Esophagus muscularis mucosa (tissue), 4 donors: Measurements from ENCODE around the gene GRB2. TPM values are rescaled to one million over a fixed set of nuclear protein-coding genes. Genes with fewer than 3 reads are reported as not detected.
"Not testable (repeated sequence)": the region's sequence is repeated elsewhere in the genome, so short reads cannot be mapped to it uniquely, and the experiment has no call there.

Experiments
- DNase-seq: peaks from one replicate; pipeline ENCODE4 v3.0.0-alpha.2; 2017; ENCODE audit errors: extremely low spot score
- H3K27ac ChIP-seq, 4 donors: fragments of 200-600 bp; sonication (generic); replicated peaks in 1 of 4; 1 replicate in 3 of 4; 2 replicates in 1 of 4; pipeline ENCODE4 v1.5.1; 2016 to 2019; ENCODE audit warnings: mild to moderate bottlenecking in 1 of 4
- H3K27me3 ChIP-seq, 4 donors: fragments of 200-600 bp; sonication (generic); one replicate each; pipeline versions ENCODE4 v1.5.1 to v1.6.0; 2016 to 2019
- H3K36me3 ChIP-seq, 4 donors: fragments of 200-600 bp; sonication (generic); one replicate each; pipeline ENCODE4 v1.5.1; 2016 to 2019
- H3K4me1 ChIP-seq, 4 donors: fragments of 200-600 bp; sonication (generic); one replicate each; pipeline ENCODE4 v1.5.1; 2016 to 2019
- H3K4me3 ChIP-seq, 4 donors: fragments of 200-600 bp; sonication (generic); 1 replicate in 2 of 4; 2 replicates in 2 of 4; pipeline ENCODE4 v1.5.1; 2016 to 2019; ENCODE audit warnings: mild to moderate bottlenecking in 4 of 4, moderate library complexity in 1 of 4
- H3K9me3 ChIP-seq, 4 donors: fragments of 200-600 bp; sonication (generic); 1 replicate in 3 of 4; 2 replicates in 1 of 4; pipeline ENCODE4 v1.5.1; 2016 to 2019
- EP300 ChIP-seq: sonication (generic); formaldehyde crosslinking; IDR thresholded peaks from one replicate; pipeline ENCODE4 v1.6.1; 2017; ENCODE audit warnings: antibody characterized with exemption
- POLR2A ChIP-seq: fragments of 450-650 bp; IDR thresholded peaks from one replicate; pipeline ENCODE4 v1.6.1; 2017; ENCODE audit warnings: antibody characterized with exemption, moderate library complexity, mild to moderate bottlenecking, low read depth
- POLR2AphosphoS5 ChIP-seq, 2 donors: sonication (generic); formaldehyde crosslinking; IDR thresholded peaks; one replicate each; pipeline ENCODE4 v1.6.1; 2017; ENCODE audit warnings: antibody characterized with exemption in 2 of 2
- WGBS: methylation state at CpG from one replicate; pipeline ENCODE4 v1.1.5; 2018; 5-methylcytosine and 5-hydroxymethylcytosine counted together
- intact Hi-C: fragments of 100-400 bp; cut with DNase I; formaldehyde crosslinking; loops from one replicate; pipeline ENCODE4 v1.15.1; 2023
- total RNA-seq, 4 donors: library from RNA; depleted of rRNA; stranded (reverse); fragments of >200 nt; gene quantifications; one replicate each; pipeline versions ENCODE4 v1.1.0 to v1.2.1, GENCODE V29; 2016
- TF ChIP-seq, protein P1 (sequence below), 3 experiments: fragments of 200-600 bp in 2 of 3; fragments of 450-650 bp in 1 of 3; sonication (generic) in 2 of 3; IDR thresholded peaks; one replicate each; pipeline ENCODE4 v1.5.1; 2017 to 2019; ENCODE audit warnings: antibody characterized with exemption in 3 of 3, mild to moderate bottlenecking in 2 of 3, moderate library complexity in 1 of 3

Gene GRB2
- total RNA-seq, 4 donors from 2014 or later: 84.3 to 140 (median 113) TPM

DNA sequence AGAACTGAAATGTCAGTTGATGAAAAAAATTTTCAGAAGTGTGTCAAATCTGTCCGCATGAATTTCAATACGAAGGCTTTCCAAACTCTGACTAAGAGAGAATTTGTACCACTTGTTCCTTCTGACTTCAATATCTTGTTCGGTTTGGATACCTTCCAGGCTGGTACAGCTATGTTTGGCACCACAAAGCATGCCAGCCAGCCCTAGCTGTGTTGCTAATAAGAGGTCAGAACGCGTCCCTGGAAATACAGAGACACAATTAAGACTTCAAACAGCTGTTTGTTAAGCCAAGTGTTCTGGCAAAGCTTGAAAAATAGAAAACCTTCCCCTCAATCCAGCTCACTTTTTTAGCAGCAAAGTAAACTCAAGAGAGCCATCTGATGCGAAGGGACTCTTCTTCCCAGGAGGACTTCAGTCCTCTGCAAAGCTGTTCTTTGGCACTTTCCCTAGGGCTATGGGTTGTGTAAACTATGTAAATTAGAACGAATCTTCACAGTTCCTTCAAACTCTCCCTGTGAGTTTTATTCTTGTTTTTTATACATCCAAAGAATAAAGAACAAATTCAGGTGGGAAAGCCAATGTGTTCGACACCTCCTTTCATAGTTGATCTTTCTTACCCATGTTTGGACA lies 35.1 kb downstream of the GRB2 start:
- Histone ChIP-seq H3K27me3 (no peaks in the 10 kb centered on the region), H3K27ac (peak overlapping the region; percentile 30 to 70 (median 55)), H3K4me1 (peaks cover 47 to 90% (median 66%) of the 10 kb centered on the region in 4 donors), H3K4me3 (no peak overlapping the region), H3K9me3 (no peaks in the 10 kb centered on the region), H3K36me3 (peaks cover 0 to 8% (median 3%) of the 10 kb centered on the region in 4 donors)
- intact Hi-C loops: no loop called here
- no peak for DNase-seq
- no peak for TF ChIP-seq EP300
- TF ChIP-seq POLR2AphosphoS5 (IDR thresholded peaks at IDR 0.05): peak in 1 of 2 donors; percentile 8
- 41% methylated on average over 8 of the region's 8 CpGs for WGBS

DNA sequence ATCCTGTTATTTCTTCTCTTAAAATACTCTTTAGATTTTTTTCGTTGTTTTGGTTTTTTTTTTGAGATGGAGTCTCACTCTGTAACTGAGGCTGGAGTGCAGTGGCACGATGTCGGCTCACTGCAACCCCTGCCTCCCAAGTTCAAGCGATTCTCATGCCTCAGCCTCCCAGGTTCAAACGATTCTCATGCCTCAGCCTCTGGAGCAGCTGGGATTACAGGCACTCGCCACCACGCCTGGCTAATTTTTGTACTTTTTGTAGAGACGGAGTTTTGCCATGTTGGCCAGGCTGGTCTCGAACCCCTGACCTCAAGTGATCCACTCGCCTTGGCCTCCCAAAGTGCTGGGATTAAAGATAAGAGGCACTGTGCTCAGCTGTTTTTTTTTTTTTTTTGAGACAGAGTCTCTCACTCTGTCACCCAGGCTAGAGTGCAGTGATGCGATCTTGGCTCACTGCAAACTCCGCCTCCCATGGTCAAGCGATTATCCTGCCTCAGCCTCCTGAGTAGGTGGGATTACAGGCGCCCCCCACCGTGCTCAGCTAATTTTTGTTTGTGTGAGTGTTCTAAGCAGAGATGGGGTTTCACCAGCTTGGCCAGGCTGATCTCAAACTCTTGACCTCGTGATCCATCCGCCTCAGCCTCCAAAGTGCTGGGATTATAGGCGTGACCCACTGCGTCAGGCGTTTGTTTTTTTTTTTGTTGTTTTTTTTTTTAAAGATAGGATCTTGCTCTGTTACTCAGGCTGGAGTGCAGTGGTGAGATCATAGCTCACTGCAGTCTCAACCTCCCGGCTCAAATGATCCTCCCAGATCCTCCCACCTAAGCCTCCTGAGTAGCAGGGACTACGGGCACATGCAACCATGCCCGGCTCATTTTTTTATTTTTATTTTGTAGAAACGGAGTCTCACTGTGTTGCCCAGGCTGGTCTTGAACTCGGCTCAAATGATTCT lies 37.4 kb downstream of the GRB2 start:
- H3K9me3 ChIP-seq, H3K36me3 ChIP-seq, DNase-seq, H3K27ac ChIP-seq, H3K27me3 ChIP-seq, H3K4me3 ChIP-seq, intact Hi-C loops: not testable (repeated sequence)
- 88% methylated on average over 25 of the region's 25 CpGs for WGBS
- peaks cover 47 to 97% (median 80%) of the 10 kb centered on the region in 4 donors for H3K4me1 ChIP-seq

DNA sequence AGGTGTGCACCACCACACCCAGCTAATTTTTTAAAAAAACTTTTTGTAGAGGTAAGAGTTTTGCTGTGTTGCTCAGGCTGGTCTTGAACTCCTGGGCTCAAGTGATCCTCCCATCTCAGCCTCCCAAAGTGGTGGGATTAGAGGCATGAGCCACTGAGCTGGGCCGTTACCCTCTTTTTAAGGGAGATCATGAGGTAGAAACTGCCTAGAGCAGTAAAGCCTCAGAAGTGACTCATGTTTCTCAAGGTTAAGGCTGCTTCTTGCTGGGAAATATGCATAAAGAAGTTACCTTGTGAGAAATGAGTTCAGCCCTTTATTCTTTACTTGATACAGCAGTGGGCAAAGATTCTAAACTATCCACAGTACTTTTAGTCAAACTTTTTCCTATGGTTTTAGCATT lies 38.2 kb downstream of the GRB2 start:
- no peak for DNase-seq
- no peaks in the 10 kb centered on the region for H3K27me3 ChIP-seq
- H3K9me3 ChIP-seq: no peaks in the 10 kb centered on the region
- H3K4me3 ChIP-seq: no peak overlapping the region
- no peak overlapping the region for H3K27ac ChIP-seq
- 88% methylated on average over 1 of the region's 1 CpG for WGBS
- intact Hi-C loops: no loop called here
- TF ChIP-seq EP300 (no peak), POLR2AphosphoS5 (IDR thresholded peaks at IDR 0.05) (no peak), POLR2A (no peak)
- TF ChIP-seq, protein P1, sequence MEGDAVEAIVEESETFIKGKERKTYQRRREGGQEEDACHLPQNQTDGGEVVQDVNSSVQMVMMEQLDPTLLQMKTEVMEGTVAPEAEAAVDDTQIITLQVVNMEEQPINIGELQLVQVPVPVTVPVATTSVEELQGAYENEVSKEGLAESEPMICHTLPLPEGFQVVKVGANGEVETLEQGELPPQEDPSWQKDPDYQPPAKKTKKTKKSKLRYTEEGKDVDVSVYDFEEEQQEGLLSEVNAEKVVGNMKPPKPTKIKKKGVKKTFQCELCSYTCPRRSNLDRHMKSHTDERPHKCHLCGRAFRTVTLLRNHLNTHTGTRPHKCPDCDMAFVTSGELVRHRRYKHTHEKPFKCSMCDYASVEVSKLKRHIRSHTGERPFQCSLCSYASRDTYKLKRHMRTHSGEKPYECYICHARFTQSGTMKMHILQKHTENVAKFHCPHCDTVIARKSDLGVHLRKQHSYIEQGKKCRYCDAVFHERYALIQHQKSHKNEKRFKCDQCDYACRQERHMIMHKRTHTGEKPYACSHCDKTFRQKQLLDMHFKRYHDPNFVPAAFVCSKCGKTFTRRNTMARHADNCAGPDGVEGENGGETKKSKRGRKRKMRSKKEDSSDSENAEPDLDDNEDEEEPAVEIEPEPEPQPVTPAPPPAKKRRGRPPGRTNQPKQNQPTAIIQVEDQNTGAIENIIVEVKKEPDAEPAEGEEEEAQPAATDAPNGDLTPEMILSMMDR (IDR thresholded peaks at IDR 0.05): no peak
- H3K36me3 ChIP-seq: no peaks in the 10 kb centered on the region
- peaks cover 51 to 97% (median 86%) of the 10 kb centered on the region in 4 donors for H3K4me1 ChIP-seq

DNA sequence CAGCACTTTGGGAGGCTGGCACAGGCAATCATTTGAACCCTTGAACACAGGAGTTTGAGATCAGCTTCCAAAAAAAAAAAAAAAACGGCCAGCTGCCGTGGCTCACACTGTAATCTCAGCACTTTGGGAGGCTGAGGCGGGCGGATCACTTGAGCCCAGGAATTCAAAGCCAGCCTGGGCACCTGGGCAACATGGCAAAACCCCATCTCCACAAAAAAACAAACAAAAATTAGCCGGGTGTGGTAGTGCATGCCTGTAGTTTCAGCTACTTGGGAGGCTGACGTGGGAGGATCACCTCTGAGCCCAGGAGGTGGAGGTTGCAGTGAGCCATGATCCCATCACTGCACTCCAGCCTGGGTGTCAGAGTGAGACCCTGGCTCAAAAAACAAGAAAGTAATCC lies 39.0 kb downstream of the GRB2 start:
- Histone ChIP-seq H3K4me3 (no peak overlapping the region), H3K27me3 (no peaks in the 10 kb centered on the region), H3K27ac (no peak overlapping the region), H3K9me3 (no peaks in the 10 kb centered on the region), H3K36me3 (no peaks in the 10 kb centered on the region), H3K4me1 (peaks cover 50 to 96% (median 83%) of the 10 kb centered on the region in 4 donors)
- intact Hi-C loops: no loop called here
- TF ChIP-seq, protein P1 (IDR thresholded peaks at IDR 0.05): no peak
- TF ChIP-seq POLR2AphosphoS5 (IDR thresholded peaks at IDR 0.05): no peak
- TF ChIP-seq EP300: no peak
- no peak for TF ChIP-seq POLR2A
- 58% methylated on average over 6 of the region's 6 CpGs for WGBS
- no peak for DNase-seq

DNA sequence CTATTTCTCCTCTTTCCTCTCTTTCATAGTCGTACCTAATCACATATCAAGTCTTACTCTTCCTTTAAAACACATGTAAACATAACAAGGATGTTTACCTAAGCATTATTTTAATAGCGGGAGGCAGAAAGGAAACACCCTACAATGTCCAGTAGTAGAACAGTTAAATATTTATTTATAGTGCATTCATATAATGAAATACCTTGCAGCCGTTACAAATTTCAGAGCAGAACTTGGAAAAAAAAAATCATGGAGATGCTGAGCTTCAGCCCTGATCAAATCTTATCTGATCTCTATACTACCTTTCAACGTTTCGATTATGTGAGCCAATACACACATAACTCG lies 39.6 kb downstream of the GRB2 start:
- H3K36me3 ChIP-seq: no peaks in the 10 kb centered on the region
- no peaks in the 10 kb centered on the region for H3K27me3 ChIP-seq
- DNase-seq: no peak
- no peak overlapping the region for H3K4me3 ChIP-seq
- no peak overlapping the region for H3K27ac ChIP-seq
- H3K9me3 ChIP-seq: no peaks in the 10 kb centered on the region
- peaks cover 48 to 96% (median 83%) of the 10 kb centered on the region in 4 donors for H3K4me1 ChIP-seq
- 40% methylated on average over 6 of the region's 6 CpGs for WGBS
- TF ChIP-seq POLR2AphosphoS5 (IDR thresholded peaks at IDR 0.05): no peak
- no peak for TF ChIP-seq EP300
- TF ChIP-seq POLR2A: no peak
- TF ChIP-seq, protein P1 (IDR thresholded peaks at IDR 0.05): no peak
- intact Hi-C loops: no loop called here
